HL-60 (cell line): ENCODE data around the gene ABCA2.

Experiments used
- GABPA ChIP-seq: IDR thresholded peaks from 2 replicates; pipeline ENCODE4 v1.6.1; 2012; ENCODE audit warnings: low read depth
- POLR2AphosphoS5 ChIP-seq: IDR thresholded peaks from 2 replicates; pipeline ENCODE4 v1.6.1; 2012; ENCODE audit warnings: low read depth
- TF ChIP-seq, protein P1 (sequence below): IDR thresholded peaks from one replicate; pipeline ENCODE4 v1.5.1; 2011; ENCODE audit warnings: low read length, control low read depth, inconsistent platforms; ENCODE audit not compliant: insufficient read depth
- TF ChIP-seq, protein P2 (sequence below): IDR thresholded peaks from 2 replicates; pipeline ENCODE4 v1.6.1; 2012; ENCODE audit warnings: low read depth; ENCODE audit not compliant: insufficient replicate concordance

DNA sequence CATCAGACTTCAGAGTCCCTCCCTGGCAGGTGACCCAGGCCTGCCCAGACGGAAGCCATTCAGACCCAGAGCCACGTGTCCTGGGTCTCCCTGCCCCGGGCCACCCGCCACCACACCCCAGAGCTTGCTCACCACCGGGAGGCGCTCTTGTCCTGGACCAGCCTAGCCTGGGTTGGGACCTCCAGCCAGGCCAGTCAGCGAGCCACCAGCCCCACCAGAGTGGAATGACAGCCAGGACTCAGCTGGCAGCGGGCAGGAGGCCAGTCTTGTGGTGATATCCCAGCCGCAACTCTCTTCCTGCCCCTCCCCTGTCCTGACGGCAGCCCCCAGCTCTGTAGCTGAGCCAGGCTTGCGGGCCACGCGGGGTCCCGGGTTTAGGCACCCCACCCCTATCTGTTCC, 52.4 kb downstream of the ABCA2 start:
- TF ChIP-seq, protein P1, sequence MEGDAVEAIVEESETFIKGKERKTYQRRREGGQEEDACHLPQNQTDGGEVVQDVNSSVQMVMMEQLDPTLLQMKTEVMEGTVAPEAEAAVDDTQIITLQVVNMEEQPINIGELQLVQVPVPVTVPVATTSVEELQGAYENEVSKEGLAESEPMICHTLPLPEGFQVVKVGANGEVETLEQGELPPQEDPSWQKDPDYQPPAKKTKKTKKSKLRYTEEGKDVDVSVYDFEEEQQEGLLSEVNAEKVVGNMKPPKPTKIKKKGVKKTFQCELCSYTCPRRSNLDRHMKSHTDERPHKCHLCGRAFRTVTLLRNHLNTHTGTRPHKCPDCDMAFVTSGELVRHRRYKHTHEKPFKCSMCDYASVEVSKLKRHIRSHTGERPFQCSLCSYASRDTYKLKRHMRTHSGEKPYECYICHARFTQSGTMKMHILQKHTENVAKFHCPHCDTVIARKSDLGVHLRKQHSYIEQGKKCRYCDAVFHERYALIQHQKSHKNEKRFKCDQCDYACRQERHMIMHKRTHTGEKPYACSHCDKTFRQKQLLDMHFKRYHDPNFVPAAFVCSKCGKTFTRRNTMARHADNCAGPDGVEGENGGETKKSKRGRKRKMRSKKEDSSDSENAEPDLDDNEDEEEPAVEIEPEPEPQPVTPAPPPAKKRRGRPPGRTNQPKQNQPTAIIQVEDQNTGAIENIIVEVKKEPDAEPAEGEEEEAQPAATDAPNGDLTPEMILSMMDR: peak; percentile 7
- TF ChIP-seq GABPA: no peak
- TF ChIP-seq POLR2AphosphoS5: no peak
- TF ChIP-seq, protein P2, sequence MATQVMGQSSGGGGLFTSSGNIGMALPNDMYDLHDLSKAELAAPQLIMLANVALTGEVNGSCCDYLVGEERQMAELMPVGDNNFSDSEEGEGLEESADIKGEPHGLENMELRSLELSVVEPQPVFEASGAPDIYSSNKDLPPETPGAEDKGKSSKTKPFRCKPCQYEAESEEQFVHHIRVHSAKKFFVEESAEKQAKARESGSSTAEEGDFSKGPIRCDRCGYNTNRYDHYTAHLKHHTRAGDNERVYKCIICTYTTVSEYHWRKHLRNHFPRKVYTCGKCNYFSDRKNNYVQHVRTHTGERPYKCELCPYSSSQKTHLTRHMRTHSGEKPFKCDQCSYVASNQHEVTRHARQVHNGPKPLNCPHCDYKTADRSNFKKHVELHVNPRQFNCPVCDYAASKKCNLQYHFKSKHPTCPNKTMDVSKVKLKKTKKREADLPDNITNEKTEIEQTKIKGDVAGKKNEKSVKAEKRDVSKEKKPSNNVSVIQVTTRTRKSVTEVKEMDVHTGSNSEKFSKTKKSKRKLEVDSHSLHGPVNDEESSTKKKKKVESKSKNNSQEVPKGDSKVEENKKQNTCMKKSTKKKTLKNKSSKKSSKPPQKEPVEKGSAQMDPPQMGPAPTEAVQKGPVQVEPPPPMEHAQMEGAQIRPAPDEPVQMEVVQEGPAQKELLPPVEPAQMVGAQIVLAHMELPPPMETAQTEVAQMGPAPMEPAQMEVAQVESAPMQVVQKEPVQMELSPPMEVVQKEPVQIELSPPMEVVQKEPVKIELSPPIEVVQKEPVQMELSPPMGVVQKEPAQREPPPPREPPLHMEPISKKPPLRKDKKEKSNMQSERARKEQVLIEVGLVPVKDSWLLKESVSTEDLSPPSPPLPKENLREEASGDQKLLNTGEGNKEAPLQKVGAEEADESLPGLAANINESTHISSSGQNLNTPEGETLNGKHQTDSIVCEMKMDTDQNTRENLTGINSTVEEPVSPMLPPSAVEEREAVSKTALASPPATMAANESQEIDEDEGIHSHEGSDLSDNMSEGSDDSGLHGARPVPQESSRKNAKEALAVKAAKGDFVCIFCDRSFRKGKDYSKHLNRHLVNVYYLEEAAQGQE: no peak
